ENCODE results near the gene ABHD6. TPM values are rescaled to one million over a fixed set of nuclear protein-coding genes. Genes with fewer than 3 reads are reported as not detected.

The ABHD6 gene
- total RNA-seq, 1 experiment from 2014 or later, result 5.7 TPM

- TF ChIP-seq, protein P1, sequence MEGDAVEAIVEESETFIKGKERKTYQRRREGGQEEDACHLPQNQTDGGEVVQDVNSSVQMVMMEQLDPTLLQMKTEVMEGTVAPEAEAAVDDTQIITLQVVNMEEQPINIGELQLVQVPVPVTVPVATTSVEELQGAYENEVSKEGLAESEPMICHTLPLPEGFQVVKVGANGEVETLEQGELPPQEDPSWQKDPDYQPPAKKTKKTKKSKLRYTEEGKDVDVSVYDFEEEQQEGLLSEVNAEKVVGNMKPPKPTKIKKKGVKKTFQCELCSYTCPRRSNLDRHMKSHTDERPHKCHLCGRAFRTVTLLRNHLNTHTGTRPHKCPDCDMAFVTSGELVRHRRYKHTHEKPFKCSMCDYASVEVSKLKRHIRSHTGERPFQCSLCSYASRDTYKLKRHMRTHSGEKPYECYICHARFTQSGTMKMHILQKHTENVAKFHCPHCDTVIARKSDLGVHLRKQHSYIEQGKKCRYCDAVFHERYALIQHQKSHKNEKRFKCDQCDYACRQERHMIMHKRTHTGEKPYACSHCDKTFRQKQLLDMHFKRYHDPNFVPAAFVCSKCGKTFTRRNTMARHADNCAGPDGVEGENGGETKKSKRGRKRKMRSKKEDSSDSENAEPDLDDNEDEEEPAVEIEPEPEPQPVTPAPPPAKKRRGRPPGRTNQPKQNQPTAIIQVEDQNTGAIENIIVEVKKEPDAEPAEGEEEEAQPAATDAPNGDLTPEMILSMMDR (IDR thresholded peaks at IDR 0.05; ENCODE audit: unreplicated experiment), result no peak
- no peak overlapping the region for H3K27ac Mint-ChIP-seq (ENCODE audit: unreplicated experiment)
Measured at GRCh38 chr3:58329150-58329921, 91.7 kb downstream of the ABHD6 start.

GRCh38 chr3:58329922-58330413 is 92.4 kb downstream of the ABHD6 start:
- DNase-seq, result no peak
- Mint-ChIP-seq H3K27me3 (ENCODE audit: unreplicated experiment) (no peaks in the 10 kb centered on the region), H3K27ac (ENCODE audit: unreplicated experiment) (no peak overlapping the region), H3K9me3 (ENCODE audit: low read depth, unreplicated experiment) (no peaks in the 10 kb centered on the region), H3K4me1 (ENCODE audit: low read depth, unreplicated experiment) (peaks cover 6% of the 10 kb centered on the region), H3K4me3 (ENCODE audit: low read depth, unreplicated experiment) (no peak overlapping the region), H3K36me3 (ENCODE audit: insufficient read depth, unreplicated experiment) (peaks cover 14% of the 10 kb centered on the region)
- TF ChIP-seq, protein P1 (IDR thresholded peaks at IDR 0.05; ENCODE audit: unreplicated experiment), result no peak
- CTCF ChIA-PET, result interaction anchor here (0.5 kb wide), 1 partner anchor 34 kb away, joined by 3 read pairs; no protein-coding TSS in a partner anchor
- no TSS peak for BruUV-seq (replicated peaks)
- intact Hi-C loops (cut with micrococcal nuclease; ENCODE audit: unreplicated experiment), result loop anchor here (5.0 kb wide), 1 partner anchor 297 kb away; no protein-coding TSS in a partner anchor

More at GRCh38 chr3:58329150-58329921, 91.7 kb downstream of the ABHD6 start:
- CTCF ChIA-PET, result no interaction called here
- Mint-ChIP-seq H3K27me3 (ENCODE audit: unreplicated experiment) (no peaks in the 10 kb centered on the region), H3K4me1 (ENCODE audit: low read depth, unreplicated experiment) (peaks cover 5% of the 10 kb centered on the region), H3K4me3 (ENCODE audit: low read depth, unreplicated experiment) (no peak overlapping the region), H3K36me3 (ENCODE audit: insufficient read depth, unreplicated experiment) (peaks cover 14% of the 10 kb centered on the region), H3K9me3 (ENCODE audit: low read depth, unreplicated experiment) (no peaks in the 10 kb centered on the region)
- no TSS peak for BruUV-seq (replicated peaks)
- intact Hi-C loops (cut with micrococcal nuclease; ENCODE audit: unreplicated experiment), result no loop called here
- DNase-seq, result no peak

DNA sequence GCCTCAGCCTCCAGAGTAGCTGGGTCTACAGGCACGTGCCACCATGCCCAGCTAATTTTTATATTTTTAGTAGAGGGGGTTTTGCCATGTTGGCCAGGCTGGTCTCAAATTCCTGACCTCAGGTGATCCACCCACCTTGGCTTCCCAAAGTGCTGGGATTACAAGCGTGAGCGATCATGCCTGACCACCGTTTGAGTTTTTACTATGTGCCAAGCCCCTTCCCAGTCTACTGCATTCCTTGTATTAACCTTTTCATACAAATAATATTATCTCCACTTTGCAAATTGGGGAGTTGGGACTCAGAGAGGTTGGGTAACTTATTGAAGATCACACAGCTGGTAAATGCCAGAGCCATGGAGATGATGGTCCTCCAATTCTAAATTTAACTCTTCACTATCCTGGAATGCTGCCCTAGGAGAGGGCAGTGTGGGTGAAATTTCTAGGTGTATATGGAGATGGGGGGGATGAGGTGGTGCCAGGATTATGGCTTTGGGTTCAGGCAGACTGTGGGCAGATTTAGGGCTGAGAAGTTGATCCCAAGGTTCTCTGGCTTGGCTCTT is 94.1 kb downstream of the ABHD6 start:
- H3K36me3 Mint-ChIP-seq (ENCODE audit: insufficient read depth, unreplicated experiment), result peaks cover 14% of the 10 kb centered on the region
- CTCF ChIA-PET, result no interaction called here
- intact Hi-C loops (cut with micrococcal nuclease; ENCODE audit: unreplicated experiment), result loop anchor here (5.0 kb wide), 1 partner anchor 296 kb away; no protein-coding TSS in a partner anchor
- TF ChIP-seq, protein P1 (IDR thresholded peaks at IDR 0.05; ENCODE audit: unreplicated experiment), result no peak
- H3K4me3 Mint-ChIP-seq (ENCODE audit: low read depth, unreplicated experiment), result peak overlapping the region; percentile 92
- no peaks in the 10 kb centered on the region for H3K9me3 Mint-ChIP-seq (ENCODE audit: low read depth, unreplicated experiment)
- no TSS peak for BruUV-seq (replicated peaks)
- peaks cover 9% of the 10 kb centered on the region for H3K4me1 Mint-ChIP-seq (ENCODE audit: low read depth, unreplicated experiment)
- no peak for DNase-seq
- no peak overlapping the region for H3K27ac Mint-ChIP-seq (ENCODE audit: unreplicated experiment)
- H3K27me3 Mint-ChIP-seq (ENCODE audit: unreplicated experiment), result no peaks in the 10 kb centered on the region

DNA sequence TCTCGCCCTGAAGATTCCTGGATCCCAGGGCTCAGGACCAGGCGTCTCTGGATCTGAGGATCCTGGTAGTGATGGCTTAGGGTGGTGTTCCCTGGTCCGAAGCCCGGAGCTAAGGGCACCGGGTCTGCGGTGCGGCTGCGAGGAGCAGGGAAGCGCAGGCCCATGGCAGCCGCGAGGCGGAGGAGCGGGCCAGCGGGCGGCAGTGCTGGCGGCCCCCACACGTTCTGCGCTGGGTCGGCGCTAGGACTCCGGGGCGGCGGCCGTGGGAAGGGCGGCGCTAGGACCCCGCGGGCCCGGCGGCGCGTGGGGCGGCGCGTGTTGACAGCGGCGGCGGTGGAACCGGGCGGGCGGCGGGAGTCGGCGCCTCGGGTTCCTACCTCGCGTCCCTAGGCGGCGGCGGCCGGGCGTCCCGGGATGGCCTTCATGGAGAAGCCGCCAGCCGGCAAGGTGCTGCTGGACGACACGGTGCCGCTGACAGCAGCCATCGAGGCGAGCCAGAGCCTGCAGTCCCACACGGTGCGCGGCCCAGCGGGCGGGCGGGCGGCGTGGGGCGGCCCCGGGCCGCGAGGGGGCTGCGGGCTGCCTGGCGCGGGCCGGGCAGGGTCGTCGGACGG is 95.1 kb downstream of the ABHD6 start, which contains the start of gene PXK:
Gene PXK, plus strand, starts transcription at position 318 of the 614 bp plus-strand sequence. Its CDS starts 97 bp downstream, at position 415.
- CTCF ChIA-PET, result no interaction called here

More for the DNA sequence above, 95.1 kb downstream of the ABHD6 start, which contains the start of gene PXK:
- DNase-seq, result peak; percentile 81
- H3K9me3 Mint-ChIP-seq (ENCODE audit: low read depth, unreplicated experiment), result no peaks in the 10 kb centered on the region
- TF ChIP-seq, protein P1 (IDR thresholded peaks at IDR 0.05; ENCODE audit: unreplicated experiment), result no peak
- H3K27ac Mint-ChIP-seq (ENCODE audit: unreplicated experiment), result no peak within 1 kb of the TSS
- H3K4me1 Mint-ChIP-seq (ENCODE audit: low read depth, unreplicated experiment), result peaks cover 9% of the 10 kb centered on the region
- intact Hi-C loops (cut with micrococcal nuclease; ENCODE audit: unreplicated experiment), result loop anchor here (1.0 to 5.0 kb wide), 2 partner anchors 82 to 295 kb away; no protein-coding TSS in a partner anchor
- peaks cover 14% of the 10 kb centered on the region for H3K36me3 Mint-ChIP-seq (ENCODE audit: insufficient read depth, unreplicated experiment)
- BruUV-seq (replicated peaks), result no TSS peak
- no peaks in the 10 kb centered on the region for H3K27me3 Mint-ChIP-seq (ENCODE audit: unreplicated experiment)
- peak within 1 kb of the TSS; percentile 92 for H3K4me3 Mint-ChIP-seq (ENCODE audit: low read depth, unreplicated experiment)

Measured in Calu3 (cell line).